BLaER1 (cell line): ENCODE results near the gene KLHL30.

Experiments
- H3K27ac ChIP-seq: shearing (Covaris generic); formaldehyde crosslinking; 2 replicates; pipeline ENCODE4 v1.8.1; 2022
- H3K27me3 ChIP-seq: shearing (Covaris generic); formaldehyde crosslinking; 2 replicates; pipeline ENCODE4 v1.8.1; 2022
- H3K36me3 ChIP-seq: shearing (Covaris generic); formaldehyde crosslinking; 2 replicates; pipeline ENCODE4 v1.8.1; 2022
- H3K4me1 ChIP-seq: shearing (Covaris generic); formaldehyde crosslinking; 2 replicates; pipeline ENCODE4 v1.8.1; 2022
- H3K4me2 ChIP-seq: shearing (Covaris generic); formaldehyde crosslinking; 2 replicates; pipeline ENCODE4 v1.8.1; 2022
- H3K4me3 ChIP-seq: shearing (Covaris generic); formaldehyde crosslinking; 2 replicates; pipeline ENCODE4 v1.8.1; 2022
- H3K9ac ChIP-seq: shearing (Covaris generic); formaldehyde crosslinking; 2 replicates; pipeline ENCODE4 v1.8.1; 2022
- H3K9me3 ChIP-seq: shearing (Covaris generic); formaldehyde crosslinking; 2 replicates; pipeline ENCODE4 v1.8.1; 2022
- H4K20me1 ChIP-seq: shearing (Covaris generic); formaldehyde crosslinking; 2 replicates; pipeline ENCODE4 v1.8.1; 2022
- Cebpa-rat ChIP-seq: shearing (Covaris generic); IDR thresholded peaks from 2 replicates; pipeline ENCODE4 v1.8.1; 2022

Gene KLHL30

DNA sequence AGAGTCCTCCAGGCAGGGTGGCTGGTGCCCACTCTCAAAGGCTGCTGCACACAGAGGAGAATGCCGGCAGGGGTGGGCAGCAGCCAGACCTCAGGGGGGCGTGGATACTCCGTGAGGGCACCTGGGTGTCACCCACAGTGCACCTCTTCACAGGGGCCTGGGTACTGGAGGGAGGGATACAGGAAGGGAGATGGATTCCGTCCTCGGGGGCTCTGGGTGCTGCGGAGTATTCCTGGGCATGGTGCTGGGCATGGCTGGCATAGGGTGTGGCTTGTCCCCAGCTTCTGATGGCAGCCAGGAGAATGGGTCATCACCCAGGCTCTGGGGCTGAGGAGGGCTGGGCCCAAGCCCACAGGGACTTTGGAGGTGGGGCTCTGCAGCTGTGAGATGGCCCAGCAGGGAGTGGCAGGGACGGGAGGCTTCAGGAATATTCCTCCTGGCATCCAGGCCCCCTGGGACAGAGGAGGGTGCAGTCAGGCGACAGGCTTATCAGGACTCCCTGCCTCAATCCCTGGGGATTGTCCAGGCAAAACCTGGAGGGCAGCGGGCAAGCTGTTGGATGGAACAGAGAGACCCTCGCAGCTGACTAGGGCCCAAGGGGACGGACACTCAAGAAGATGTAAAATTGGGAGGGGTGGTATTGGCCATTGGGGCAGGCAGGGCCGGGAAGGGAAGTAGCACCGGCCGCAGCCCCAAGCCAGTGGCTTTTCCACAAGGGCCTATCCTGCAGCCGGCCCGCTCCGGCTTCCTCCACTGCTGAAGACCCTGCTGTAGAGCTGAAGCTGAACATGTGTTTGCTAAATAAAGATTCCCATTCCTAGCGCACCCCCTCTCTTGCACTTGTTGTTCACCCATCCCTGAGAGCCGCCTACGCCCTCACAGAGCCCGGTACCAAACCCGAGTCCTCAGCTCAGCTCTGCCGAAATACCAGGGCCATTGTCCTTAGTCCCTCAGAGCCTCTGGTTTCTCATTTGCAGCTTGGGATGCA, 5.7 kb upstream of the KLHL30 start:
- H3K27me3 ChIP-seq = no peaks in the 10 kb centered on the region
- peak overlapping the region; percentile 80 for H3K4me2 ChIP-seq

DNA sequence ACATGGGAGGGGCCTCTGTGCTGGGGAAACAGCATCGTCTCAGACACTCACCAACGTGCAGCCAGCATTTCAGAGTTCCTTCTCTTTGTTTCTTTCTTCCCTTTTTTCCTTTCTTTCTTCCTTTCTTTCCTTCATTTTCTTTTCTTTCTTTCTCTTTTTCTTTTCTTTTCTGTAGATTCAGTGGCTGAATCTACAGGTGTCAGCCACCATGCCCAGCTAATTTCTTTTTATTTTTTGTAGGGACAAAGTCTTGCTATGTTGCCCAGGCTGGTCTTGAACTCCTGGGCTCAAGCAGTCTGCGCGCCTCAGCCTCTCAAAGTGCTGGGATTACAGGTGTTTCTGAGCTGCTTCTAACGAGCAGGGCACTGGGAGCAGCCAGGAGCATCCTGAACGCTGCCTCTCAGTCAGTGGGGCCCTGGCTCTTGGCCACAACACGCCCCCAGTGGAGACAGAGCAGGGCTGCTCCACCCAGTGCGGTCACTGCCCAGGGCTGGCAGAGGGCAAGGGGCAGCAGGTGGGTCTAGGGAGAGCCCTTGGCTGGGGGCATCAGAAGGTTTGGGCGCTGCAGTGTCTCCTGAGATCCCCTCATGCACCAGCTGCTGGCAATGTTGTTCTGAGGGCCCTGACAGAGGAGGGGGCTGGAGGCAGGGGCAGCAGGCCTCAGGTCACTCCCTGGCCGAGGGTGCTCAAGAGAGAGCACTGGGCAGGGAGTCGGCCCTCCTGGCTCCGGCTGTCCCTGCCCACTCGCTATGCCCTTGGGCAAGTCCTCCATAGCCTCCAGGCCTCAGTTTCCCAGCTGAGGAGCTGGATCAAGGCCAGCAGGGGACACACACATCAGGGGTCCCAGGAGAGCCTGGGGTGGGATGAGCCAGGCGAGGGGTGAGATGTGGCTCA, 4.7 kb upstream of the KLHL30 start:
- Histone ChIP-seq H3K4me3 (no peak overlapping the region), H3K4me1 (peaks cover 80% of the 10 kb centered on the region), H3K27ac (peak overlapping the region; percentile 87; the same call in 1 of the 2 replicates), H4K20me1 (no peaks in the 10 kb centered on the region), H3K27me3 (no peaks in the 10 kb centered on the region), H3K4me2 (peak overlapping the region; percentile 80), H3K9ac (no peak overlapping the region), H3K9me3 (no peaks in the 10 kb centered on the region), H3K36me3 (no peaks in the 10 kb centered on the region)
- TF ChIP-seq Cebpa-rat = no peak

More for the DNA sequence above, 5.7 kb upstream of the KLHL30 start:
- H3K9me3 ChIP-seq = no peaks in the 10 kb centered on the region
- no peak for TF ChIP-seq Cebpa-rat
- H3K9ac ChIP-seq = no peak overlapping the region
- no peaks in the 10 kb centered on the region for H3K36me3 ChIP-seq
- H3K4me1 ChIP-seq = peaks cover 80% of the 10 kb centered on the region
- no peak overlapping the region for H3K4me3 ChIP-seq
- H4K20me1 ChIP-seq = no peaks in the 10 kb centered on the region
- H3K27ac ChIP-seq = peak overlapping the region; percentile 87

DNA sequence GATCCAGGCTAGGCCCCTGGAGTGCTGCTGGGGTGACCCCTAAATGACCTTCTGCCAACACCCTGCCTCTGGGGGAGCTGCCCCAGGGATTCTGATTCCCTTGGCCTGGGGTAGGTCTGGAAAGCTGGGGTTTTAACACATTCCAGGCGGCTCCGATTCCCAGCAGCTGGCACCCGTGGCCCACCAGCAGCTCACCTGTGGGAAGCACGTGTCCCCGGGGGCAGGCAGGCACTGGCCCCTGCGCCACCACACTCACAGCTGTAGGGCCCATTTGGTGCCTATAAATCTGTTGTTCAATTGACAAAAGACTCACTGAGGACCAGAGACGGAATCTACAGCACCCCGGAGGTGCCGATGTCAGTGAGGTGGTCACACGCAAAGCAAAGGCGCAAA, 4.1 kb upstream of the KLHL30 start:
- Histone ChIP-seq H3K36me3 (no peaks in the 10 kb centered on the region), H3K4me3 (no peak overlapping the region), H4K20me1 (no peaks in the 10 kb centered on the region), H3K9me3 (no peaks in the 10 kb centered on the region), H3K27me3 (no peaks in the 10 kb centered on the region), H3K27ac (peak overlapping the region; percentile 87; the same call in 1 of the 2 replicates), H3K9ac (no peak overlapping the region), H3K4me1 (peaks cover 83% of the 10 kb centered on the region), H3K4me2 (peak overlapping the region; percentile 80; the same call in 1 of the 2 replicates)
- TF ChIP-seq Cebpa-rat = no peak

DNA sequence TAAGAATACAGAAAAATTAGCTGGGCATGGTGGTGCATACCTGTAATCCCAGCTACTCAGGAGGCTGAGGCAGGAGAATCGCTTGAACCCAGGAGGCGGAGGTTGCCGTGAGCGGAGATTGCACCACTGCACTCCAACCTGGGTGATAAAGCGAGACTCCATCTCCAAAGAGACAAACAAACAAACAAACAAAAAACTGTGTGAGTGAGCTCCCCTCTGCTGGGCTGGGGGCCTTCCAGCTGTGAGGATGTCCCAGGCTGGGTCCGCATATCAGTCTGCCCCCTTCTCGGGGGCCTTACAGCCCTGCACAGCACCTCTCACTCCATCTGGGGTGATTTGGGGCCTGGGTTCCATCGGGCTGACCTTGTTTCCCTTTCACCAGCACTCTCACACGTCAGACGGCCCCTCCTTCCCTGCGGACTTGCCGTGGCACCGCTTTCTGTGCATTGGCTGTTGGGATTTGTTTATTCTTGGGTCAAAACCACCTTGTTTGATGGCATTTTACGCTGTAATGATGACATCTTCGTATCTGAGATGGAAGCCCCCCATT, 2.8 kb upstream of the KLHL30 start:
- no peak overlapping the region for H3K9ac ChIP-seq
- no peaks in the 10 kb centered on the region for H4K20me1 ChIP-seq
- H3K4me3 ChIP-seq = no peak overlapping the region
- TF ChIP-seq Cebpa-rat = no peak
- H3K4me1 ChIP-seq = peaks cover 83% of the 10 kb centered on the region
- H3K36me3 ChIP-seq = peaks cover 3% of the 10 kb centered on the region
- no peak overlapping the region for H3K27ac ChIP-seq
- H3K27me3 ChIP-seq = no peaks in the 10 kb centered on the region
- no peak overlapping the region for H3K4me2 ChIP-seq
- no peaks in the 10 kb centered on the region for H3K9me3 ChIP-seq

DNA sequence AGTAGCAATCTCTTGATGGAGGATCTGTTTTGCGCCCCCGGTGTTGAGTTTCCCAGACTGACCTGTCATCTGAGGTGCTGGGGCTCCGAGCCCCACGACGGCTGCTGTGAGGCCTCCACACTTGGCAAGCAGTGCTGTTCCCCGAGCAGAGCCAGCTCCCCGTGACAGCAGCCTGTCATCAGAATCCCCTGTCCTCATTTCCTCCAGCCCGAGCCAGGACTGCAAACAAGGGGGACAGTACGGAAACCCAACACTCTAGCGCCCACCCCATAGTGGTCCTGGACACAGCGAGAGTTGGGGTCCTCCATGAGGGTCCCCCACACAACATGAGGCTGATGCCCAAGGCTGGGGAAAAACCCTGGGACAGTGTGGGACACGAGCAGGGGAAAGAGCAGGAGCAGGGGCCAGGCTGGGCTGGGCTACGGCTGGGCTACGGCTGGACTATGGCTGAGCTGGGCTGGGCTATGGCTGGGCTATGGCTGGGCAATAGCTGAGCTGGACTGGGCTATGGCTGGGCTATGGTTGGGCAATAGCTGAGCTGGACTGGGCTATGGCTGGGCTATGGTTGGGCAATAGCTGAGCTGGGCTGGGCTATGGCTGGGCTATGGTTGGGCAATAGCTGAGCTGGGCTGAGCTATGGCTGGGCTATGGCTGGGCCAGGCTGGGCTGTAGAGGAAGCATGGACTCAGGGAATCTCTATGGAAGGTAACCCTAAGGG, 1.5 kb upstream of the KLHL30 start:
- peak overlapping the region; percentile 97 for H3K4me2 ChIP-seq
- peak overlapping the region; percentile 91 for H3K27ac ChIP-seq
- H3K9me3 ChIP-seq = no peaks in the 10 kb centered on the region

DNA sequence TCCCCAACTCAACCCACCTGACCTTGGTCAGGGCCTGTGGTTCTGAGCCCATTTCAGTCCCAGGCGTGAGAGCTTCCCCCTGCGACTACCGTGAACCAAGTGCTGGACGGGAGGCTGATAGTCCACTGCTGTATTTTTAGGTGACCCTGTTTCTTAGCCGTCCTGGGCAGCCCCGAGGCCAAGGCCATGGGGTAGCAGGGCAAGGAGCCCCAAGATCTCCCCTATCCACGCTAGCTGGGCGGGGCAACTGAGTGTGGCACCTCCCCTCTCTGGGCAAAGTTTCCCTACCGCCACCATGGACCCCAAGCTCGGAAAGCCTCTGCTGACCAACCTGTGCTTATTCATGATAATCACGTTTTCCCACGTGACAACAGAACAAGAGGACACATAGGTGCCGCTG, 583 bp upstream of the KLHL30 start:
- peak overlapping the region; percentile 61; the same call in 1 of the 2 replicates for H3K4me3 ChIP-seq
- peak overlapping the region; percentile 97 for H3K4me2 ChIP-seq
- H3K9ac ChIP-seq = peak overlapping the region; percentile 83
- peaks cover 20% of the 10 kb centered on the region for H3K36me3 ChIP-seq
- no peaks in the 10 kb centered on the region for H4K20me1 ChIP-seq
- no peaks in the 10 kb centered on the region for H3K27me3 ChIP-seq
- peaks cover 83% of the 10 kb centered on the region for H3K4me1 ChIP-seq
- peak overlapping the region; percentile 91 for H3K27ac ChIP-seq
- H3K9me3 ChIP-seq = no peaks in the 10 kb centered on the region
- no peak for TF ChIP-seq Cebpa-rat

More for the DNA sequence above, 1.5 kb upstream of the KLHL30 start:
- Histone ChIP-seq H3K9ac (no peak overlapping the region), H3K4me1 (peaks cover 83% of the 10 kb centered on the region), H4K20me1 (no peaks in the 10 kb centered on the region), H3K36me3 (peaks cover 13% of the 10 kb centered on the region), H3K4me3 (no peak overlapping the region), H3K27me3 (no peaks in the 10 kb centered on the region)
- peak; percentile 55; the same call in 1 of the 2 replicates for TF ChIP-seq Cebpa-rat

DNA sequence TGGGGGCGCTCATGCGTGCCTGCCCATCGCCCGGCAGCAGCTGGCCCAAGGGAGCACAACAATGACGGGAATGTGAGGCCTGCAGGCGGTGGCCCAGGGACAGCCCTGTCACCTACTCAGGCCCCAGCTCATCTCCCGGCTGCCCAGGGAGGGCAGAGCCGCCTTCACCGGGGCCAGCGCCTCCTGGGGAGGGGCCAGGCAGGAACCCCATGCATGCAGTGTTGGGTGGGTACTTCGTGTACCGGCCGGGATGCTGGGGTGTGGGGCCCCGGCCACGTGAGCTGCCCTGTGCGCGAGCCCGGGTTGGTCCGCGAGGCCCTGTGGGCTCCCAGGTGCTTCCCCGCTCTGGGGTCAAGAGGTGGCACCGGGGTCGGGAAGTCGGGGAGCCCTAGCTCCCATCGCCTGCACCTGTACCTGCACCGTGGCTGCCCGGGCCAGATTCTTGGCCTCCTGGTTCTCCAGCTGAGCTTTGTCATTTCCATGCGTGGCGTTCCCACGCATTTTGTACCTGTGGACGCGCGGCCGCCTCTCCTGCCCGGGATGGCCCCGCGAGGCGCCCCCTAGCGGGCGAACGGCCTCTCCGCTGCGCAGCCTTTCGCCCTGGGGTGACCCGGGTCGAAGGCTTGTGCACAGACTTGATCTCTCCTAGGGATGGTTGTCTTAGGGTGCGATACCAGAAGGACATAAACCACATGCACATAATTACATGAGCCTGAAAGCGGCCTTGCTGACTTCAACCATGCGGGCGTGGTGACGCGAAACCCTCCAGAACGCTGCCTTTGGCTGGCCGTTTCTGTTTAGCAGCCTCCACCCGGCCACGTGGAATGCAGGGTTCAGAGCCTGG, 950 bp downstream of the KLHL30 start:
- Histone ChIP-seq H3K4me3 (peak overlapping the region; percentile 61), H3K27me3 (no peaks in the 10 kb centered on the region), H3K27ac (peak overlapping the region; percentile 91), H3K4me2 (peak overlapping the region; percentile 97), H3K36me3 (peaks cover 20% of the 10 kb centered on the region), H3K9ac (peak overlapping the region; percentile 83), H4K20me1 (no peaks in the 10 kb centered on the region), H3K4me1 (peaks cover 83% of the 10 kb centered on the region), H3K9me3 (no peaks in the 10 kb centered on the region)
- no peak for TF ChIP-seq Cebpa-rat

DNA sequence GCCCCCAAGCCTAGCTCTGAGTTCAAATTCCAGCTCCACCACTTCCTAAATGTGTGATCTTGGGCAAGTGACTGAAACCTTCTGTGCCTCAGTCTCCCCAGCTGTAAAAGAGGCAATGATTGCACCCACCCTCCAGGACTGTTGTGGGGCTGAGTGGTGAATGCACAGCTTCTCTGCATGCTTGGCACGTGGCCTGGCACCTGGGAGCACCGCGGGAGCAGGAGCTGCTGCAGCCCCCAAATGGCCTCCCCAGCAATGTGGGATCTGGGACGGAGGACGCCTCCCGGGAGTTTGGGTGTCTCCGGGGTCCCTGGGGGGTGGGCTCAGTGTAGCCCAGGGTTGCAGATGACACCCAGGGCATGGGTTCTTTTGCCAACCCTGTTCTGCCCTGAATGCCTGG, 1.6 kb downstream of the KLHL30 start:
- Histone ChIP-seq H3K4me1 (peaks cover 89% of the 10 kb centered on the region), H3K4me2 (peak overlapping the region; percentile 97), H3K27ac (no peak overlapping the region; the same call in 1 of the 2 replicates), H3K4me3 (no peak overlapping the region), H3K36me3 (peaks cover 20% of the 10 kb centered on the region), H4K20me1 (no peaks in the 10 kb centered on the region), H3K9me3 (no peaks in the 10 kb centered on the region), H3K9ac (no peak overlapping the region), H3K27me3 (no peaks in the 10 kb centered on the region)
- no peak for TF ChIP-seq Cebpa-rat
